OCI-LY3 (cell line): ENCODE measurements around the gene F2RL3.

Experiments used
- CTCF ChIP-seq: fragments of 200-600, 300-600 bp; sonication (generic); IDR thresholded peaks from 2 replicates; pipeline ENCODE4 v1.5.1; 2014; ENCODE audit warnings: antibody characterized with exemption, low read length, low read depth
- EZH2phosphoT487 ChIP-seq: fragments of 200-600 bp; shearing (Covaris generic); IDR thresholded peaks from 2 replicates; pipeline ENCODE4 v1.6.1; 2018; ENCODE audit warnings: antibody characterized with exemption, mixed run types, low read depth

GRCh38 chr19:16915135-16915534 lies 26.3 kb downstream of the F2RL3 start:
- TF ChIP-seq CTCF (no peak), EZH2phosphoT487 (no peak)
